ENCODE measurements around the gene PAFAH2. TPM values are rescaled to one million over a fixed set of nuclear protein-coding genes. Genes with fewer than 3 reads are reported as not detected.
"Not testable (repeated sequence)": the region's sequence is repeated elsewhere in the genome, so short reads cannot be mapped to it uniquely, and the experiment has no call there.

Gene PAFAH2
- total and polyA plus RNA-seq, 12 donors, result 6.6 to 32.8 (median 13.6) TPM

- no peaks in the 10 kb centered on the region for H3K36me3 ChIP-seq (replicated peaks in 1 of 2)
- no peaks in the 10 kb centered on the region for H3K9me3 ChIP-seq (replicated peaks in 1 of 3)
- 83 to 97% (median 89%) methylated on average over 2 of the region's 2 CpGs for WGBS, 4 donors
- H3K27me3 ChIP-seq, result no peaks in the 10 kb centered on the region
- H3K27ac ChIP-seq, result no peak overlapping the region
- no peak for TF ChIP-seq CTCF (IDR thresholded peaks at IDR 0.05)
- intact Hi-C loops (cut with DNase I), result no loop called here
- no peak for DNase-seq
- no peaks in the 10 kb centered on the region for H3K4me1 ChIP-seq (replicated peaks in 1 of 2)
- H3K4me3 ChIP-seq, result no peak overlapping the region
Measured at GRCh38 chr1:25947027-25947426, 50.8 kb downstream of the PAFAH2 start.

- H3K4me1 ChIP-seq (replicated peaks in 1 of 2), result no peaks in the 10 kb centered on the region
- H3K36me3 ChIP-seq (replicated peaks in 1 of 2), result no peaks in the 10 kb centered on the region
- no peak overlapping the region for H3K4me3 ChIP-seq
- no peaks in the 10 kb centered on the region for H3K9me3 ChIP-seq (replicated peaks in 1 of 3)
- H3K27me3 ChIP-seq, result no peaks in the 10 kb centered on the region
- 81 to 92% (median 86%) methylated on average over 5 of the region's 5 CpGs for WGBS, 4 donors
- TF ChIP-seq CTCF (IDR thresholded peaks at IDR 0.05), result no peak
- no peak for TF ChIP-seq POLR2A (IDR thresholded peaks at IDR 0.05)
- no peak overlapping the region for H3K27ac ChIP-seq
- intact Hi-C loops (cut with DNase I), result no loop called here
- no peak for DNase-seq
Measured at GRCh38 chr1:25945761-25946160, 52.1 kb downstream of the PAFAH2 start.

- no peak overlapping the region for H3K4me3 ChIP-seq
- WGBS, 4 donors, result 87 to 94% (median 91%) methylated on average over 3 of the region's 3 CpGs
- intact Hi-C loops (cut with DNase I), result no loop called here
- H3K27ac ChIP-seq, result no peak overlapping the region
- H3K27me3 ChIP-seq, result no peaks in the 10 kb centered on the region
- H3K4me1 ChIP-seq (replicated peaks in 1 of 2), result no peaks in the 10 kb centered on the region
- no peak for DNase-seq
- no peaks in the 10 kb centered on the region for H3K9me3 ChIP-seq (replicated peaks in 1 of 3)
- H3K36me3 ChIP-seq (replicated peaks in 1 of 2), result no peaks in the 10 kb centered on the region
- TF ChIP-seq POLR2A (IDR thresholded peaks at IDR 0.05), result no peak
- no peak for TF ChIP-seq CTCF (IDR thresholded peaks at IDR 0.05)
Measured at GRCh38 chr1:25944986-25945385, 52.9 kb downstream of the PAFAH2 start.

- DNase-seq; H3K9me3 ChIP-seq (replicated peaks in 1 of 3); H3K27ac ChIP-seq; H3K36me3 ChIP-seq (replicated peaks in 1 of 2); H3K27me3 ChIP-seq; intact Hi-C loops (cut with DNase I); H3K4me1 ChIP-seq (replicated peaks in 1 of 2); H3K4me3 ChIP-seq: not testable (repeated sequence)
- 82 to 94% (median 88%) methylated on average over 5 of the region's 5 CpGs for WGBS, 4 donors
Measured at GRCh38 chr1:25943511-25943910, 54.4 kb downstream of the PAFAH2 start.

- Histone ChIP-seq H3K27ac (no peak overlapping the region), H3K36me3 (replicated peaks in 1 of 2) (no peaks in the 10 kb centered on the region), H3K27me3 (no peaks in the 10 kb centered on the region), H3K4me3 (no peak overlapping the region), H3K9me3 (replicated peaks in 1 of 3) (no peaks in the 10 kb centered on the region), H3K4me1 (replicated peaks in 1 of 2) (no peaks in the 10 kb centered on the region)
- WGBS, 4 donors, result 85 to 86% (median 85%) methylated on average over 4 of the region's 4 CpGs
- intact Hi-C loops (cut with DNase I), result no loop called here
- TF ChIP-seq POLR2A (IDR thresholded peaks at IDR 0.05) (no peak), CTCF (IDR thresholded peaks at IDR 0.05) (no peak)
- no peak for DNase-seq
Measured at GRCh38 chr1:25936947-25937346, 60.9 kb downstream of the PAFAH2 start.

Data from adrenal gland (tissue), 12 donors.